HG03432 (cell line): ENCODE measurements around the gene PDS5A.
"Not testable (repeated sequence)": the region's sequence is repeated elsewhere in the genome, so short reads cannot be mapped to it uniquely, and the experiment has no call there.

Experiments used
- ATAC-seq: cut with Tn5 transposase; IDR thresholded peaks from one replicate; pipeline ENCODE4 v1.9.1; 2021; ENCODE audit warnings: mild to moderate bottlenecking, moderate library complexity; ENCODE audit not compliant: unreplicated experiment

PDS5A gene

GRCh38 chr4:39963656-39964055, 14.1 kb downstream of the PDS5A start:
- no peak for ATAC-seq

- ATAC-seq, result no peak
Observed at GRCh38 chr4:39961311-39961877, 16.3 kb downstream of the PDS5A start.

GRCh38 chr4:39950861-39951481, 26.7 kb downstream of the PDS5A start:
- ATAC-seq, result no peak

- no peak for ATAC-seq
Observed at GRCh38 chr4:39947963-39948362, 29.7 kb downstream of the PDS5A start.

GRCh38 chr4:39947417-39947816, 30.3 kb downstream of the PDS5A start:
- no peak for ATAC-seq

- not testable (repeated sequence) for ATAC-seq
Observed at GRCh38 chr4:39944245-39944644, 33.5 kb downstream of the PDS5A start.

GRCh38 chr4:39942507-39942906, 35.2 kb downstream of the PDS5A start:
- no peak for ATAC-seq

GRCh38 chr4:39941682-39942217, 36.0 kb downstream of the PDS5A start:
- ATAC-seq, result no peak

- ATAC-seq, result no peak
Observed at GRCh38 chr4:39937683-39938268, 39.9 kb downstream of the PDS5A start.

GRCh38 chr4:39936565-39937418, 40.9 kb downstream of the PDS5A start:
- no peak for ATAC-seq

- ATAC-seq, result no peak
Observed at GRCh38 chr4:39933671-39934590, 43.8 kb downstream of the PDS5A start.

GRCh38 chr4:39932776-39933402, 44.8 kb downstream of the PDS5A start:
- ATAC-seq, result peak; percentile 35

GRCh38 chr4:39931441-39931901, 46.2 kb downstream of the PDS5A start:
- no peak for ATAC-seq

GRCh38 chr4:39928538-39928937, 49.2 kb downstream of the PDS5A start:
- ATAC-seq, result no peak

GRCh38 chr4:39924014-39924413, 53.7 kb downstream of the PDS5A start:
- no peak for ATAC-seq

- no peak for ATAC-seq
Observed at GRCh38 chr4:39922399-39922798, 55.3 kb downstream of the PDS5A start.

- no peak for ATAC-seq
Observed at GRCh38 chr4:39913471-39913870, 64.2 kb downstream of the PDS5A start.

- ATAC-seq, result no peak
Observed at GRCh38 chr4:39910064-39910463, 67.6 kb downstream of the PDS5A start.

- ATAC-seq, result no peak
Observed at GRCh38 chr4:39908284-39908683, 69.4 kb downstream of the PDS5A start.

- ATAC-seq, result no peak
Observed at GRCh38 chr4:39905656-39906055, 72.1 kb downstream of the PDS5A start.
